HepG2 (cell line): Measurements from ENCODE around the gene SKI. TPM values are rescaled to one million over a fixed set of nuclear protein-coding genes. Genes with fewer than 3 reads are reported as not detected.
A peak's percentile ranks its signal among the peaks of the same experiment; 100 is the strongest.

Experiments
- BRD4 ChIP-seq: sonication (generic); formaldehyde crosslinking; IDR thresholded peaks from 2 replicates; pipeline ENCODE4 v1.4.0; 2020; ENCODE audit warnings: missing genetic modification reagents
- CBFB ChIP-seq: sonication (generic); formaldehyde crosslinking; IDR thresholded peaks from 2 replicates; pipeline ENCODE4 v1.4.0; 2020; ENCODE audit warnings: missing genetic modification reagents
- CTCF ChIP-seq: sonication (generic); formaldehyde crosslinking; IDR thresholded peaks from 2 replicates; pipeline ENCODE4 v1.5.0; 2020; ENCODE audit warnings: mild to moderate bottlenecking, missing genetic modification reagents, moderate library complexity
- ELF3 ChIP-seq: IDR thresholded peaks from 2 replicates; pipeline ENCODE4 v1.6.1; 2016; ENCODE audit warnings: missing genetic modification reagents, missing compliant biosample characterization
- MYPOP ChIP-seq: sonication (generic); formaldehyde crosslinking; IDR thresholded peaks from 2 replicates; pipeline ENCODE4 v1.8.1; 2023; ENCODE audit warnings: mild to moderate bottlenecking, moderate library complexity, missing genetic modification reagents
- PREB ChIP-seq: sonication (generic); formaldehyde crosslinking; IDR thresholded peaks from 2 replicates; pipeline ENCODE4 v1.4.0; 2020; ENCODE audit warnings: missing genetic modification reagents
- SPEN ChIP-seq: sonication (generic); formaldehyde crosslinking; IDR thresholded peaks from 2 replicates; pipeline ENCODE4 v1.5.1; 2020; ENCODE audit warnings: low read depth, mild to moderate bottlenecking, missing genetic modification reagents
- TFAP4 ChIP-seq: sonication (generic); IDR thresholded peaks from 2 replicates; pipeline ENCODE4 v1.6.1; 2016; ENCODE audit warnings: low read depth, borderline replicate concordance
- ZKSCAN8 ChIP-seq: IDR thresholded peaks from 2 replicates; pipeline ENCODE4 v1.6.1; 2016; ENCODE audit warnings: borderline replicate concordance, missing genetic modification reagents, missing compliant biosample characterization
- ZNF318 ChIP-seq: sonication (generic); formaldehyde crosslinking; IDR thresholded peaks from 2 replicates; pipeline ENCODE4 v1.4.0; 2020; ENCODE audit warnings: mild to moderate bottlenecking, missing genetic modification reagents
- ZNF350 ChIP-seq: sonication (generic); formaldehyde crosslinking; IDR thresholded peaks from 2 replicates; pipeline ENCODE4 v1.4.0; 2020; ENCODE audit warnings: mild to moderate bottlenecking, low read depth, missing genetic modification reagents, borderline replicate concordance
- ZNF775 ChIP-seq: sonication (generic); formaldehyde crosslinking; IDR thresholded peaks from 2 replicates; pipeline ENCODE4 v1.4.0; 2020; ENCODE audit warnings: missing genetic modification reagents, mild to moderate bottlenecking, moderate library complexity, borderline replicate concordance
- polyA plus RNA-seq, 8 experiments: library from polyadenylated mRNA; depleted of rRNA in 3 of 8; stranded (reverse) in 7 of 8; unstranded in 1 of 8; fragments of >200 nt; fragmentation: Illumina TruSeq in 4 of 8; extraction: Trizol in 4 of 8; gene quantifications; 2 replicates each; pipeline versions ENCODE4 v1.2.1 to v1.2.3, GENCODE V29; 2011 to 2016; ENCODE audit warnings: low read depth in 4 of 8, missing spikeins in 1 of 8, mixed read lengths in 1 of 8; ENCODE audit not compliant: insufficient read depth in 1 of 8
- total RNA-seq, 5 experiments: library from RNA; depleted of rRNA; stranded (reverse); fragments of >200 nt; fragmentation: Illumina TruSeq; extraction: Trizol; gene quantifications; 2 replicates each; pipeline ENCODE4 v1.2.3, GENCODE V29; 2016; ENCODE audit warnings: low read depth in 1 of 5

SKI gene
- total and polyA plus RNA-seq, 2 of the 13 experiments (the other 11 are each of a cell fraction or from before 2014, with no cell fraction given) = 4.7 to 6.9 TPM

- TF ChIP-seq CBFB (peak; percentile 37; the same call in 1 of the 2 replicates), CTCF (CRISPR knock-in tag) (peak; percentile 16; the same call in 1 of the 2 replicates), TFAP4 (peak; percentile 59; the same call in 1 of the 2 replicates), ZKSCAN8 (0 out of 2 replicates have a peak, but pooled peaks have one; percentile 35), ELF3 (CRISPR knock-in tag) (peak; percentile 33), ZNF318 (CRISPR knock-in tag) (no peak), MYPOP (peak; percentile 5; the same call in 1 of the 2 replicates), ZNF350 (CRISPR knock-in tag) (no peak; the same call in none of the 2 replicates), ZNF775 (peak; percentile 38; the same call in 1 of the 2 replicates), BRD4 (CRISPR knock-in tag) (no peak), SPEN (CRISPR knock-in tag) (peak; percentile 3; the same call in 1 of the 2 replicates), PREB (CRISPR knock-in tag) (no peak)
Measured at GRCh38 chr1:2208309-2209239, 19.5 kb upstream of the SKI start (continued).
